Activated B cell treated with CpG ODN at 0.5 μM for 24 hours (primary cell): ENCODE measurements around the gene DLG2. TPM values are rescaled to one million over a fixed set of nuclear protein-coding genes. Genes with fewer than 3 reads are reported as not detected.

Experiments used
- ATAC-seq: fragments of 200-7000 bp; cut with Tn5 transposase; one replicate; pipeline ENCODE4 v1.10.0; 2021; ENCODE audit warnings: low read depth, mild to moderate bottlenecking, moderate library complexity
- CTCF ChIA-PET: fragments of 350-600 bp; sonication (Branson Sonifier 250); formaldehyde crosslinking; loops from one replicate; lab custom pipeline; 2021; ENCODE audit warnings: antibody characterized with exemption; lab: Charles Lee
- POLR2A ChIA-PET: fragments of 350-600 bp; sonication (Branson Sonifier 250); formaldehyde crosslinking; loops from one replicate; lab custom pipeline; 2021; ENCODE audit warnings: antibody characterized with exemption; lab: Charles Lee
- DNase-seq: peaks from one replicate; pipeline ENCODE4 v3.0.0; 2022
- H3K27ac Mint-ChIP-seq: one replicate; pipeline ENCODE4 v1.8.0; 2020; ENCODE audit warnings: mixed read lengths
- H3K27me3 Mint-ChIP-seq: one replicate; pipeline ENCODE4 v1.8.0; 2021; ENCODE audit warnings: mixed read lengths
- H3K36me3 Mint-ChIP-seq: one replicate; pipeline ENCODE4 v1.8.0; 2021; ENCODE audit warnings: low read depth, mixed read lengths
- H3K4me1 Mint-ChIP-seq: one replicate; pipeline ENCODE4 v1.8.0; 2021; ENCODE audit warnings: mixed read lengths
- H3K4me3 Mint-ChIP-seq: one replicate; pipeline ENCODE4 v1.8.0; 2020; ENCODE audit warnings: mild to moderate bottlenecking, mixed read lengths
- H3K9me3 Mint-ChIP-seq: one replicate; pipeline ENCODE4 v1.8.0; 2020; ENCODE audit warnings: mixed read lengths
- CTCF ChIP-seq: fragments of 200-600 bp; IDR thresholded peaks from one replicate; pipeline ENCODE4 v1.8.0; 2022; ENCODE audit warnings: antibody characterized with exemption, mild to moderate bottlenecking
- intact Hi-C: fragments of 100-400 bp; cut with micrococcal nuclease; formaldehyde crosslinking; loops from one replicate; pipeline ENCODE4 v1.15.1; 2024
- total RNA-seq: library from RNA; stranded (reverse); gene quantifications from 2 replicates; pipeline ENCODE4 v1.2.3, GENCODE V29; 2022

DLG2 gene
- total RNA-seq, 1 donor from 2014 or later = 2.7 TPM

- no peak for TF ChIP-seq CTCF
- intact Hi-C loops = no loop called here
- no peak for ATAC-seq
Measured at GRCh38 chr11:84828616-84829015, 798.5 kb downstream of the DLG2 start.

GRCh38 chr11:84825106-84825660 is 802.0 kb downstream of the DLG2 start:
- Mint-ChIP-seq H3K4me1 (peaks cover 2% of the 10 kb centered on the region), H3K4me3 (no peak overlapping the region), H3K36me3 (no peaks in the 10 kb centered on the region), H3K27ac (no peak overlapping the region), H3K27me3 (peaks cover 2% of the 10 kb centered on the region), H3K9me3 (no peaks in the 10 kb centered on the region)
- DNase-seq (no peak), ATAC-seq (no peak)
- TF ChIP-seq CTCF = no peak
- intact Hi-C loops = no loop called here
- ChIA-PET CTCF (no interaction called here), POLR2A (no interaction called here)

More at GRCh38 chr11:84828616-84829015, 798.5 kb downstream of the DLG2 start:
- no peak overlapping the region for H3K27ac Mint-ChIP-seq
- ChIA-PET CTCF (no interaction called here), POLR2A (no interaction called here)
- no peak overlapping the region for H3K4me3 Mint-ChIP-seq
- peaks cover 2% of the 10 kb centered on the region for H3K27me3 Mint-ChIP-seq
- no peak for DNase-seq
- H3K4me1 Mint-ChIP-seq = peaks cover 5% of the 10 kb centered on the region
- H3K9me3 Mint-ChIP-seq = no peaks in the 10 kb centered on the region
- no peaks in the 10 kb centered on the region for H3K36me3 Mint-ChIP-seq

GRCh38 chr11:84824624-84825023 is 802.5 kb downstream of the DLG2 start:
- TF ChIP-seq CTCF = no peak
- Mint-ChIP-seq H3K27ac (no peak overlapping the region), H3K4me1 (no peaks in the 10 kb centered on the region), H3K9me3 (no peaks in the 10 kb centered on the region), H3K36me3 (no peaks in the 10 kb centered on the region), H3K27me3 (peaks cover 2% of the 10 kb centered on the region), H3K4me3 (no peak overlapping the region)
- ATAC-seq (no peak), DNase-seq (no peak)
- POLR2A ChIA-PET = interaction anchor here (0.6 kb wide), 1 partner anchor 507 kb away, joined by 3 read pairs; no protein-coding TSS in a partner anchor
- CTCF ChIA-PET = no interaction called here
- intact Hi-C loops = no loop called here

GRCh38 chr11:84819537-84819936 is 807.6 kb downstream of the DLG2 start:
- H3K4me3 Mint-ChIP-seq = no peak overlapping the region
- no peaks in the 10 kb centered on the region for H3K36me3 Mint-ChIP-seq
- H3K27me3 Mint-ChIP-seq = no peaks in the 10 kb centered on the region
- ATAC-seq = no peak
- no peaks in the 10 kb centered on the region for H3K9me3 Mint-ChIP-seq
- POLR2A ChIA-PET = no interaction called here
- intact Hi-C loops = no loop called here
- H3K4me1 Mint-ChIP-seq = no peaks in the 10 kb centered on the region
- CTCF ChIA-PET = no interaction called here
- H3K27ac Mint-ChIP-seq = no peak overlapping the region
- no peak for TF ChIP-seq CTCF
- DNase-seq = no peak

GRCh38 chr11:84819128-84819527 is 808.0 kb downstream of the DLG2 start:
- ChIA-PET CTCF (no interaction called here), POLR2A (no interaction called here)
- Mint-ChIP-seq H3K4me3 (no peak overlapping the region), H3K4me1 (no peaks in the 10 kb centered on the region), H3K36me3 (no peaks in the 10 kb centered on the region), H3K27ac (no peak overlapping the region), H3K27me3 (no peaks in the 10 kb centered on the region), H3K9me3 (no peaks in the 10 kb centered on the region)
- ATAC-seq (no peak), DNase-seq (no peak)
- no peak for TF ChIP-seq CTCF
- intact Hi-C loops = no loop called here
